HepG2 (cell line): Measurements from ENCODE around the gene BOD1. TPM values are rescaled to one million over a fixed set of nuclear protein-coding genes. Genes with fewer than 3 reads are reported as not detected.

Experiments used
- DR1 ChIP-seq: sonication (generic); formaldehyde crosslinking; IDR thresholded peaks from 2 replicates; pipeline ENCODE4 v1.8.0; 2021; ENCODE audit warnings: mild to moderate bottlenecking, missing genetic modification reagents, inconsistent platforms
- FOXK2 ChIP-seq: fragments of 450-650 bp; IDR thresholded peaks from 2 replicates; pipeline ENCODE4 v1.6.1; 2016
- PCBP2 ChIP-seq: fragments of 200-400 bp; formaldehyde crosslinking; optimal IDR thresholded peaks from 2 replicates; pipeline ENCODE3; 2018; ENCODE audit warnings: low read length, low read depth; ENCODE audit not compliant: poor library complexity, severe bottlenecking
- RAD21 ChIP-seq: fragments of 450-650 bp; formaldehyde crosslinking; IDR thresholded peaks from 2 replicates; pipeline ENCODE4 v1.5.0; 2020; ENCODE audit warnings: mild to moderate bottlenecking
- SIN3B ChIP-seq: fragments of 150-350 bp; IDR thresholded peaks from 2 replicates; pipeline ENCODE4 v1.6.1; 2014; ENCODE audit warnings: low read length
- TEAD3 ChIP-seq: optimal IDR thresholded peaks from 2 replicates; pipeline ENCODE3; 2016; ENCODE audit warnings: borderline replicate concordance
- TGIF2 ChIP-seq: IDR thresholded peaks from 2 replicates; pipeline ENCODE4 v1.6.1; 2016; ENCODE audit warnings: control low read depth, missing compliant biosample characterization
- polyA plus RNA-seq, 8 experiments: library from polyadenylated mRNA; depleted of rRNA in 3 of 8; stranded (reverse) in 7 of 8; unstranded in 1 of 8; fragments of >200 nt; fragmentation: Illumina TruSeq in 4 of 8; extraction: Trizol in 4 of 8; gene quantifications; 2 replicates each; pipeline versions ENCODE4 v1.2.1 to v1.2.3, GENCODE V29; 2011 to 2016; ENCODE audit warnings: low read depth in 4 of 8, missing spikeins in 1 of 8, mixed read lengths in 1 of 8; ENCODE audit not compliant: insufficient read depth in 1 of 8
- total RNA-seq, 5 experiments: library from RNA; depleted of rRNA; stranded (reverse); fragments of >200 nt; fragmentation: Illumina TruSeq; extraction: Trizol; gene quantifications; 2 replicates each; pipeline ENCODE4 v1.2.3, GENCODE V29; 2016; ENCODE audit warnings: low read depth in 1 of 5
- TF ChIP-seq, protein P1 (sequence below): sonication (generic); formaldehyde crosslinking; IDR thresholded peaks from 2 replicates; pipeline ENCODE4 v1.9.0; 2022; ENCODE audit warnings: missing genetic modification reagents, mild to moderate bottlenecking, borderline replicate concordance
- TF ChIP-seq, protein P2 (sequence below): sonication (generic); formaldehyde crosslinking; IDR thresholded peaks from 2 replicates; pipeline ENCODE4 v1.4.0; 2020; ENCODE audit warnings: mild to moderate bottlenecking, missing genetic modification reagents
- TF ChIP-seq, protein P3 (sequence below): sonication (generic); formaldehyde crosslinking; IDR thresholded peaks from 2 replicates; pipeline ENCODE4 v1.4.0; 2020; ENCODE audit warnings: mild to moderate bottlenecking, missing genetic modification reagents
- TF ChIP-seq, protein P4 (sequence below): sonication (generic); formaldehyde crosslinking; IDR thresholded peaks from 2 replicates; pipeline ENCODE4 v1.5.1; 2020; ENCODE audit warnings: missing genetic modification reagents, mild to moderate bottlenecking, borderline replicate concordance
- TF ChIP-seq, protein P5 (sequence below): sonication (generic); formaldehyde crosslinking; IDR thresholded peaks from 2 replicates; pipeline ENCODE4 v1.4.0; 2020; ENCODE audit warnings: missing genetic modification reagents, borderline replicate concordance

BOD1 gene
- total and polyA plus RNA-seq, 2 of the 13 experiments (the other 11 are each of a cell fraction or from before 2014, with no cell fraction given) = 81.5 to 103 TPM

DNA sequence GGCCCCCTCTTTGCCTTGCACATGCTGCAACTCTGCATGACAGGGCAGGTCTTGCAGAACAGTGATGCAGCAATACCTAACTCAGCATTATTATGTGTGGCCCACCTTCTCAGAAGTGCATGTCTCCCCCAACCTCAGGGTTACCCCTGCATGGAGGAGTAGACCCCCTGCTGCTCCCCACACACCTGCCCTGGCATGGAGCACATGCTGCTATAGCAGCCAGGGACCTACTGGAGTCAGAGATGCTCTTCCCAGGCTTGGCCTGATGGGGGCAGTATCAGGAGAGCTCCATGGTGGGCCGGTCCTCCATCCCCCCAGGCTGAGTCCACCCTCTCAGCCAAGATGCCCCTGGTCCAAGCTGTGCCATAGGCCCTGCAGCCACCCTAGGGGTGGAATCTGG is 13.2 kb upstream of the BOD1 start (continued):
- TF ChIP-seq SIN3B = no peak
- TF ChIP-seq, protein P1, sequence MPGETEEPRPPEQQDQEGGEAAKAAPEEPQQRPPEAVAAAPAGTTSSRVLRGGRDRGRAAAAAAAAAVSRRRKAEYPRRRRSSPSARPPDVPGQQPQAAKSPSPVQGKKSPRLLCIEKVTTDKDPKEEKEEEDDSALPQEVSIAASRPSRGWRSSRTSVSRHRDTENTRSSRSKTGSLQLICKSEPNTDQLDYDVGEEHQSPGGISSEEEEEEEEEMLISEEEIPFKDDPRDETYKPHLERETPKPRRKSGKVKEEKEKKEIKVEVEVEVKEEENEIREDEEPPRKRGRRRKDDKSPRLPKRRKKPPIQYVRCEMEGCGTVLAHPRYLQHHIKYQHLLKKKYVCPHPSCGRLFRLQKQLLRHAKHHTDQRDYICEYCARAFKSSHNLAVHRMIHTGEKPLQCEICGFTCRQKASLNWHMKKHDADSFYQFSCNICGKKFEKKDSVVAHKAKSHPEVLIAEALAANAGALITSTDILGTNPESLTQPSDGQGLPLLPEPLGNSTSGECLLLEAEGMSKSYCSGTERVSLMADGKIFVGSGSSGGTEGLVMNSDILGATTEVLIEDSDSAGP = no peak
- TF ChIP-seq, protein P2, sequence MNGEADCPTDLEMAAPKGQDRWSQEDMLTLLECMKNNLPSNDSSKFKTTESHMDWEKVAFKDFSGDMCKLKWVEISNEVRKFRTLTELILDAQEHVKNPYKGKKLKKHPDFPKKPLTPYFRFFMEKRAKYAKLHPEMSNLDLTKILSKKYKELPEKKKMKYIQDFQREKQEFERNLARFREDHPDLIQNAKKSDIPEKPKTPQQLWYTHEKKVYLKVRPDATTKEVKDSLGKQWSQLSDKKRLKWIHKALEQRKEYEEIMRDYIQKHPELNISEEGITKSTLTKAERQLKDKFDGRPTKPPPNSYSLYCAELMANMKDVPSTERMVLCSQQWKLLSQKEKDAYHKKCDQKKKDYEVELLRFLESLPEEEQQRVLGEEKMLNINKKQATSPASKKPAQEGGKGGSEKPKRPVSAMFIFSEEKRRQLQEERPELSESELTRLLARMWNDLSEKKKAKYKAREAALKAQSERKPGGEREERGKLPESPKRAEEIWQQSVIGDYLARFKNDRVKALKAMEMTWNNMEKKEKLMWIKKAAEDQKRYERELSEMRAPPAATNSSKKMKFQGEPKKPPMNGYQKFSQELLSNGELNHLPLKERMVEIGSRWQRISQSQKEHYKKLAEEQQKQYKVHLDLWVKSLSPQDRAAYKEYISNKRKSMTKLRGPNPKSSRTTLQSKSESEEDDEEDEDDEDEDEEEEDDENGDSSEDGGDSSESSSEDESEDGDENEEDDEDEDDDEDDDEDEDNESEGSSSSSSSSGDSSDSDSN = 0 out of 2 replicates have a peak, but pooled peaks have one; percentile 18
- TF ChIP-seq RAD21 = 0 out of 2 replicates have a peak, but pooled peaks have one; percentile 25
- no peak for TF ChIP-seq FOXK2
- TF ChIP-seq, protein P3, sequence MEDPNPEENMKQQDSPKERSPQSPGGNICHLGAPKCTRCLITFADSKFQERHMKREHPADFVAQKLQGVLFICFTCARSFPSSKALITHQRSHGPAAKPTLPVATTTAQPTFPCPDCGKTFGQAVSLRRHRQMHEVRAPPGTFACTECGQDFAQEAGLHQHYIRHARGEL (CRISPR knock-in tag) = no peak
- no peak for TF ChIP-seq DR1 (CRISPR knock-in tag)
- TF ChIP-seq PCBP2 = no peak
- TF ChIP-seq TGIF2 = no peak
- peak; percentile 10 for TF ChIP-seq TEAD3 (CRISPR knock-in tag)
- TF ChIP-seq, protein P4, sequence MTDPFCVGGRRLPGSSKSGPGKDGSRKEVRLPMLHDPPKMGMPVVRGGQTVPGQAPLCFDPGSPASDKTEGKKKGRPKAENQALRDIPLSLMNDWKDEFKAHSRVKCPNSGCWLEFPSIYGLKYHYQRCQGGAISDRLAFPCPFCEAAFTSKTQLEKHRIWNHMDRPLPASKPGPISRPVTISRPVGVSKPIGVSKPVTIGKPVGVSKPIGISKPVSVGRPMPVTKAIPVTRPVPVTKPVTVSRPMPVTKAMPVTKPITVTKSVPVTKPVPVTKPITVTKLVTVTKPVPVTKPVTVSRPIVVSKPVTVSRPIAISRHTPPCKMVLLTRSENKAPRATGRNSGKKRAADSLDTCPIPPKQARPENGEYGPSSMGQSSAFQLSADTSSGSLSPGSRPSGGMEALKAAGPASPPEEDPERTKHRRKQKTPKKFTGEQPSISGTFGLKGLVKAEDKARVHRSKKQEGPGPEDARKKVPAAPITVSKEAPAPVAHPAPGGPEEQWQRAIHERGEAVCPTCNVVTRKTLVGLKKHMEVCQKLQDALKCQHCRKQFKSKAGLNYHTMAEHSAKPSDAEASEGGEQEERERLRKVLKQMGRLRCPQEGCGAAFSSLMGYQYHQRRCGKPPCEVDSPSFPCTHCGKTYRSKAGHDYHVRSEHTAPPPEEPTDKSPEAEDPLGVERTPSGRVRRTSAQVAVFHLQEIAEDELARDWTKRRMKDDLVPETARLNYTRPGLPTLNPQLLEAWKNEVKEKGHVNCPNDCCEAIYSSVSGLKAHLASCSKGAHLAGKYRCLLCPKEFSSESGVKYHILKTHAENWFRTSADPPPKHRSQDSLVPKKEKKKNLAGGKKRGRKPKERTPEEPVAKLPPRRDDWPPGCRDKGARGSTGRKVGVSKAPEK (CRISPR knock-in tag) = no peak
- TF ChIP-seq, protein P5, sequence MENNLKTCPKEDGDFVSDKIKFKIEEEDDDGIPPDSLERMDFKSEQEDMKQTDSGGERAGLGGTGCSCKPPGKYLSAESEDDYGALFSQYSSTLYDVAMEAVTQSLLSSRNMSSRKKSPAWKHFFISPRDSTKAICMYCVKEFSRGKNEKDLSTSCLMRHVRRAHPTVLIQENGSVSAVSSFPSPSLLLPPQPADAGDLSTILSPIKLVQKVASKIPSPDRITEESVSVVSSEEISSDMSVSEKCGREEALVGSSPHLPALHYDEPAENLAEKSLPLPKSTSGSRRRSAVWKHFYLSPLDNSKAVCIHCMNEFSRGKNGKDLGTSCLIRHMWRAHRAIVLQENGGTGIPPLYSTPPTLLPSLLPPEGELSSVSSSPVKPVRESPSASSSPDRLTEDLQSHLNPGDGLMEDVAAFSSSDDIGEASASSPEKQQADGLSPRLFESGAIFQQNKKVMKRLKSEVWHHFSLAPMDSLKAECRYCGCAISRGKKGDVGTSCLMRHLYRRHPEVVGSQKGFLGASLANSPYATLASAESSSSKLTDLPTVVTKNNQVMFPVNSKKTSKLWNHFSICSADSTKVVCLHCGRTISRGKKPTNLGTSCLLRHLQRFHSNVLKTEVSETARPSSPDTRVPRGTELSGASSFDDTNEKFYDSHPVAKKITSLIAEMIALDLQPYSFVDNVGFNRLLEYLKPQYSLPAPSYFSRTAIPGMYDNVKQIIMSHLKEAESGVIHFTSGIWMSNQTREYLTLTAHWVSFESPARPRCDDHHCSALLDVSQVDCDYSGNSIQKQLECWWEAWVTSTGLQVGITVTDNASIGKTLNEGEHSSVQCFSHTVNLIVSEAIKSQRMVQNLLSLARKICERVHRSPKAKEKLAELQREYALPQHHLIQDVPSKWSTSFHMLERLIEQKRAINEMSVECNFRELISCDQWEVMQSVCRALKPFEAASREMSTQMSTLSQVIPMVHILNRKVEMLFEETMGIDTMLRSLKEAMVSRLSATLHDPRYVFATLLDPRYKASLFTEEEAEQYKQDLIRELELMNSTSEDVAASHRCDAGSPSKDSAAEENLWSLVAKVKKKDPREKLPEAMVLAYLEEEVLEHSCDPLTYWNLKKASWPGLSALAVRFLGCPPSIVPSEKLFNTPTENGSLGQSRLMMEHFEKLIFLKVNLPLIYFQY (CRISPR knock-in tag) = no peak
